ENCODE data around the gene CD300LG.

DNA sequence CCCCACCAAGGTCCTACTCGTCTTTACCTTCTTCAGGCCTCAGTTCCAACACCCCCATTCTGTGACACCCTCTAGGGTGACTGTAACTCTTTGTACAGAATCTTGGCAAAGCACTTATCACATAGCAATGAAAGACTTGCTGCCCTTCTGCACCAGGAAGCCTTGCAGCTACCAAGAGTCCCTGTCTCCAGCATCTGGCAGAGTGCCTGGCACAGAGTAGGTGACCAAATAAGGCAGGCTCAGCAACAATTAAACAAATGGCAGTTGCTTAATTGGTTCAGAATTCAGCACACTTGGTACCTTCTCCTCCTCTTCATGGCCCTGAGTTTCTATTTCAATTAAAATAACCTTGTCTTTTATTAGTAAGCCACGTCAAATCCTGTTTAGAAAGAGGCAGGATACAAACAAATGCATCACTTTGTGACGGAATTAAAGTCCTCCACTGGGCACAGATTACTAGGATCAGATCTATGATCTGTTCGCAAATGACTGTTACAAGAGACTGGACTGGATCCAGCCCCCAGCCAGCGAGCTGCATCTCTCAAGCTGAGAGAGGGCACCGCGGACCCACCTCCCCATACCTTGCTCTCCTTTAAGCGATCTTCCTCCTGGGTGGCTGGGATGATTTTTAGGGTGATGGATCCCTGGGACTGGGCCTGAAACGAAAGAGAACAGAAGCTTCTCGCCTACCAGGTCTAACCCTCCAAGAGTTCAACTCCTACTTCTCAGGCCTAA lies 23.5 kb upstream of the CD300LG start:
- TF ChIP-seq, protein P1, sequence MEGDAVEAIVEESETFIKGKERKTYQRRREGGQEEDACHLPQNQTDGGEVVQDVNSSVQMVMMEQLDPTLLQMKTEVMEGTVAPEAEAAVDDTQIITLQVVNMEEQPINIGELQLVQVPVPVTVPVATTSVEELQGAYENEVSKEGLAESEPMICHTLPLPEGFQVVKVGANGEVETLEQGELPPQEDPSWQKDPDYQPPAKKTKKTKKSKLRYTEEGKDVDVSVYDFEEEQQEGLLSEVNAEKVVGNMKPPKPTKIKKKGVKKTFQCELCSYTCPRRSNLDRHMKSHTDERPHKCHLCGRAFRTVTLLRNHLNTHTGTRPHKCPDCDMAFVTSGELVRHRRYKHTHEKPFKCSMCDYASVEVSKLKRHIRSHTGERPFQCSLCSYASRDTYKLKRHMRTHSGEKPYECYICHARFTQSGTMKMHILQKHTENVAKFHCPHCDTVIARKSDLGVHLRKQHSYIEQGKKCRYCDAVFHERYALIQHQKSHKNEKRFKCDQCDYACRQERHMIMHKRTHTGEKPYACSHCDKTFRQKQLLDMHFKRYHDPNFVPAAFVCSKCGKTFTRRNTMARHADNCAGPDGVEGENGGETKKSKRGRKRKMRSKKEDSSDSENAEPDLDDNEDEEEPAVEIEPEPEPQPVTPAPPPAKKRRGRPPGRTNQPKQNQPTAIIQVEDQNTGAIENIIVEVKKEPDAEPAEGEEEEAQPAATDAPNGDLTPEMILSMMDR (conservative IDR thresholded peaks at IDR 0.05) = no peak
- no peak for TF ChIP-seq EZH2 (IDR thresholded peaks at IDR 0.05; ENCODE audit: low read depth)
